GM12878 (cell line): ENCODE measurements around the gene HIVEP3.

ENCODE experiments used
- BCL11A ChIP-seq: IDR thresholded peaks from 2 replicates; pipeline ENCODE4 v1.6.1; 2011; ENCODE audit warnings: low read depth, low read length
- CTCF ChIP-seq, 3 experiments: IDR thresholded peaks in 2 of 3; conservative IDR thresholded peaks in 1 of 3; 2 replicates each; pipeline ENCODE4 v1.5.1; 2011; ENCODE audit warnings: low read depth in 3 of 3, low read length in 3 of 3, mild to moderate bottlenecking in 3 of 3, control low read depth in 2 of 3, moderate library complexity in 2 of 3, inconsistent platforms in 1 of 3, mixed read lengths in 1 of 3; ENCODE audit not compliant: control insufficient read depth in 2 of 3, insufficient read depth in 1 of 3; ENCODE audit errors: extremely low read depth in 1 of 3
- POLR2AphosphoS5 ChIP-seq: IDR thresholded peaks from 2 replicates; pipeline ENCODE4 v1.6.1; 2011; ENCODE audit warnings: mild to moderate bottlenecking, low read length, inconsistent platforms
- RBBP5 ChIP-seq: fragments of 200-600 bp; sonication (generic); conservative IDR thresholded peaks from 2 replicates; pipeline ENCODE4 v1.6.1; 2016

DNA sequence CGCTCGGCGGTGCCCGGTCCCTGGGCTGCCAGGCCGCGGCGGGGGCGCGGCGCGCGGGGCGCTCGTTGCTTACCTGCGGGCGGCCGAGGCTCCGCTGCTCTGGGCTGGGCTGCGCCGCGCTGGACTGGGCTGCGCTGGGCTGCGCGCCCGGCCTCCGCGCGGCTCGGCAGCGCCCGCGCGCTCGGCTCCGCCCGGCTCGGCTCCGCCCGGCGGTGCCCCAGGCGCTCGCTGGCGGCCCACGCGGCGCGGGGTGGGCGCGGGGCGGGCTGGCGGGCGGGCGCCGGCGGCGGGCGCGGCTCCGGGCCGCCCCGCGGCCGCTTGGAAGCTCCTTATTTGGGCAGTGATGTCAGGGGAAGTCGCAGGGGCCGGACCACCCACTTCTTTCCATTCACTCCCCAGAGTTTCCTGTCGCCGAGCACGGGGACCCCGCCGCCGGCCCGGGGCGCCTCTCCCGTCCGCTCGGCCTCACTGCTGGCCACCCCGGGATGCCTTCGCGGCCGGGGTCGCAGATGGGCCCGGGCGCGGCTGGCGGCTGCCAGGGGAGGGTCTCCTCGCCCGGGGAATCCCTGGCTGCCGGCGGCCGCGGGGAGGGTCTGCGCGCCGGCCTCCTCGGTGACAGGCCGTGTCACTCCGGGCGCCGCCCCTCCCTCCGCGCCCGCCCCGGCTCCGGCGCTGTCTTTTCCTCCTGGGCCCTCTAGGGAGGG is 256.5 kb downstream of the HIVEP3 start:
- no peak for TF ChIP-seq RBBP5
- no peak for TF ChIP-seq BCL11A
- no peak for TF ChIP-seq POLR2AphosphoS5
- TF ChIP-seq CTCF (IDR thresholded peaks at IDR 0.05 in 2 of 3, conservative IDR thresholded peaks at IDR 0.05 in 1 of 3; ENCODE audit: control insufficient read depth in 2 of 3, extremely low read depth in 1 of 3, insufficient read depth in 1 of 3, low read depth in 3 of 3, low read length in 3 of 3): no peak
